Breast epithelium (tissue), 3 donors: ENCODE results near the gene ANKRD23.

Source experiments
- POLR2A ChIP-seq: fragments of 450-650 bp; IDR thresholded peaks from one replicate; pipeline ENCODE4 v1.6.1; 2016; ENCODE audit warnings: antibody characterized with exemption, mild to moderate bottlenecking, moderate library complexity
- POLR2AphosphoS5 ChIP-seq, 3 donors: sonication (generic); formaldehyde crosslinking; IDR thresholded peaks; one replicate each; pipeline ENCODE4 v1.6.1; 2017; ENCODE audit warnings: antibody characterized with exemption in 3 of 3
- TF ChIP-seq, protein P1 (sequence below), 3 donors: fragments of 450-650 bp; IDR thresholded peaks; one replicate each; pipeline ENCODE4 v1.5.1; 2016 to 2017; ENCODE audit warnings: antibody characterized with exemption in 3 of 3, mild to moderate bottlenecking in 3 of 3, moderate library complexity in 3 of 3

DNA sequence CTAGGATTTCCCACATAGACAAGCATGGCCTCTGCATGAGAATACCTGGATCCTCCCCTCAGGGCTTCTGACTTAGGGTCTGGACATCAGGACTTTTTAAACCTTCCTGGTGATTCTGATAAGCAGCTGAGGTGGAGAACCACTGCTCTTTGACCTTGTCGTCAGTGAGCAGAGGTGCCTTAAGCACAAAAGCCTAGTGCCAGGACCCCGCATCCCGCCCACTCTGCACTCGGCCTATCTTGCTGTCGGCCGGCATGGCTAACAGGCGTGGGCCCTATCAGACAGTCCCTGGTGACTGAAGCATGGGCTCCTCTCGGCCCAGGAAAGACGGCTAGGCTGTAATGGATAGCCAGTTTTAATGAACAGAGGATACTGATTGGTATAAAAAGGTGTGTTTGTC lies 6.2 kb downstream of the ANKRD23 start:
- TF ChIP-seq, protein P1, sequence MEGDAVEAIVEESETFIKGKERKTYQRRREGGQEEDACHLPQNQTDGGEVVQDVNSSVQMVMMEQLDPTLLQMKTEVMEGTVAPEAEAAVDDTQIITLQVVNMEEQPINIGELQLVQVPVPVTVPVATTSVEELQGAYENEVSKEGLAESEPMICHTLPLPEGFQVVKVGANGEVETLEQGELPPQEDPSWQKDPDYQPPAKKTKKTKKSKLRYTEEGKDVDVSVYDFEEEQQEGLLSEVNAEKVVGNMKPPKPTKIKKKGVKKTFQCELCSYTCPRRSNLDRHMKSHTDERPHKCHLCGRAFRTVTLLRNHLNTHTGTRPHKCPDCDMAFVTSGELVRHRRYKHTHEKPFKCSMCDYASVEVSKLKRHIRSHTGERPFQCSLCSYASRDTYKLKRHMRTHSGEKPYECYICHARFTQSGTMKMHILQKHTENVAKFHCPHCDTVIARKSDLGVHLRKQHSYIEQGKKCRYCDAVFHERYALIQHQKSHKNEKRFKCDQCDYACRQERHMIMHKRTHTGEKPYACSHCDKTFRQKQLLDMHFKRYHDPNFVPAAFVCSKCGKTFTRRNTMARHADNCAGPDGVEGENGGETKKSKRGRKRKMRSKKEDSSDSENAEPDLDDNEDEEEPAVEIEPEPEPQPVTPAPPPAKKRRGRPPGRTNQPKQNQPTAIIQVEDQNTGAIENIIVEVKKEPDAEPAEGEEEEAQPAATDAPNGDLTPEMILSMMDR (IDR thresholded peaks at IDR 0.05) = no peak
- TF ChIP-seq POLR2A (no peak), POLR2AphosphoS5 (IDR thresholded peaks at IDR 0.05) (no peak)
